GM18873 (cell line): ENCODE results near the gene RPL9.
"Not testable (repeated sequence)": the region's sequence is repeated elsewhere in the genome, so short reads cannot be mapped to it uniquely, and the experiment has no call there.

Experiments
- ATAC-seq: cut with Tn5 transposase; IDR thresholded peaks from one replicate; pipeline ENCODE4 v1.9.1; 2021; ENCODE audit warnings: mild to moderate bottlenecking, moderate library complexity, moderate number of reproducible peaks; ENCODE audit not compliant: unreplicated experiment, low FRiP score

The RPL9 gene

DNA sequence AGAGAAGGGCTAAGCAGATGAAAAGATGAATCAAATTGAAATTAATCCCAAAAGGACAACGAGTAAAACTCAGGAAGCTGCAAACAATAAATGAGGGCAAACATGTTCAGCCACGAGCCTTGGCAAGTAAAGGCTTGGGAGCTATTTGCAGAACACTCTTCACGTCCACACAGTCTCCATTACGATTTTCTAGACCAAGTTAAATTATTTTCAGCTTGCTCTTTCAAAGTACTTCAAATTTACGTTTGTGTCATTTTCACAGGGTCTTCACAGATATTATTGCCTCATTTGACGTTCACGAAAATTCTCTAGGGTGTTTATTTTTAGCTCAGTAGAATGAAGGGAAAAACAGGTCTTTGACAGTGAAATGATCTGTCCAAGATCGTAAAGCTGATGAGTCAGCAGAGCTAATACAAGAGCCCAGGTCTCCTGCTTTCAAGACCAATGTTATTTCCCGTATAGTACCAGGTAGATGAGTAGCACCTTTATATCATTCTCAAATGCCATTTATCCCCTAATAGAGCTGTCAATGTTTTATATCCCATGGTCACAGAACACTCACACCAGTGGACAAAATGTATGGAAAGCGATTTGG, 31.1 kb downstream of the RPL9 start:
- no peak for ATAC-seq

DNA sequence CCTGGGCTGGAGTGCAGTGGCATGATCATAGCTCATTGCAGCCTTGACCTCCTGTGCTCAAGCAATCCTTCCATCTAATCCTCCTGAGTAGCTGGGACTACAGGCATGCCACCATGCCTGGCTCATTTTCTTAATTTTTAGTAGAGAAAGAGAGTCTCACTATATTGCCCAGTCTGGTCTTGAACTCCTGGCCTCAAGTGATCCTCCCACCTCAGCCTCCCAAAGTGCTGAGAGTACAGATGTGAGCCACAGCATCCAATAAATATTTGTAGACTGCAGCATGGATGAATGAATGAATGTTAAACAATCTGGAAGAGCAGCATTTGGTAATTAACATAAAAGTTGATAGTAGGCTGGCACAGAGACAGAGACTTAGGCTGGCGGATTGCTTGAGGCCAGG, 32.0 kb downstream of the RPL9 start:
- no peak for ATAC-seq

DNA sequence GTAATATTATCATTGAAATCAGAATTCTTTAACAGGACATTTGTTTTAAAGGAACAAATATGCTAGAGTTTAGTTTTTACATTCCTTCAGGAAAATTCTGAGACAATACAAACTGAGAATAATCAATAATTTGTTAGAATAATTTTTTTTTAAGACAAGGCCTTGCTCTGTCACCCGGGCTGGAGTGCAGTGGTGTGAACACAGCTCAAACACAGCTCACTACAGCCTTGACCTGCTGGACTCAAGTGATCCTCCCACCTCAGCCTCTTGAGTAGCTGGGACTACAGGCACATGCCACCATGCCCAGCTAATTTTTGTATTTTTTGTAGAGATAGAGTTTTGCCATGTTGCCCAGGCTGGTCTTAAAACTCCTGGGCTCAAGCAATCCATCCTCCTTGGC, 33.4 kb downstream of the RPL9 start:
- ATAC-seq: not testable (repeated sequence)

- no peak for ATAC-seq
These were observed 36.5 kb downstream of the RPL9 start for GRCh38 chr4:39422247-39422646.

GRCh38 chr4:39415678-39416283, 42.9 kb downstream of the RPL9 start:
- no peak for ATAC-seq

- not testable (repeated sequence) for ATAC-seq
These were observed 47.2 kb downstream of the RPL9 start for GRCh38 chr4:39411561-39411960.

DNA sequence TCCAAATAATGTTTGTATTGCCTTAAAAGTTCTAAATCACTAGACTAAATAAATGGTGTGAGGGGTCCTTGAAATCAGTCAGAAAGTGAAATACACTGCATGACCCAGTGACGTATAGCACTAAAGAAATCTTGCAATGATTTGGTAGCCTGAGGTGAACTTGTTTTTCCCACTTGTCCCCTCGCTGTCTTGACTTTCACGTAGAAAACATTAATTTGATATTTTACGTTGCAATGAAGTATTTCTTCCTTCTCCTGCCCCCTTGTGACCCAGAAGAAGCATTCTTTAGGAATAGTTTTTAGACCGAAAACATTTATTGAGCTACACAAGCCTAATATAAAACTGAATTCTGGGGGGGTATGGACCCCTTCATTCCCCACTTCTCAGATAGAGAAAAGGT, 48.3 kb downstream of the RPL9 start:
- no peak for ATAC-seq

- ATAC-seq: no peak
These were observed 51.2 kb downstream of the RPL9 start for GRCh38 chr4:39407584-39407885.

GRCh38 chr4:39406763-39407583, 51.7 kb downstream of the RPL9 start, which contains the start of gene KLB:
Gene KLB (plus strand): TSS chr4:39406930. CDS start chr4:39406950, 20 bp downstream.
- ATAC-seq: no peak
